ENCODE measurements around the gene ZCCHC24.

DNA sequence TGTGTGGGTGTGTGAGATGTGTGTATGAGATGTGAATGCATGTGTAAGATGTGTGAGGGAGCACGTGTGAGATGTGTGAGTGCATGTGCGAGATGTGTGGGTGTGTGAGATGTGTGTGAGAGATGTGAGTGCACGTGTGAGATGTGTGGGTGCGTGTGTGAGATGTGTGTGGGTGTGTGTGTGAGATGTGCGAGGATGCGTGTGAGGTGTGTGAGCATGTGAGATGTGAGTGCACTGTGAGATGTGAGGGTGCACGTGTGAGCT, 67.1 kb downstream of the ZCCHC24 start:
- TF ChIP-seq, protein P1, sequence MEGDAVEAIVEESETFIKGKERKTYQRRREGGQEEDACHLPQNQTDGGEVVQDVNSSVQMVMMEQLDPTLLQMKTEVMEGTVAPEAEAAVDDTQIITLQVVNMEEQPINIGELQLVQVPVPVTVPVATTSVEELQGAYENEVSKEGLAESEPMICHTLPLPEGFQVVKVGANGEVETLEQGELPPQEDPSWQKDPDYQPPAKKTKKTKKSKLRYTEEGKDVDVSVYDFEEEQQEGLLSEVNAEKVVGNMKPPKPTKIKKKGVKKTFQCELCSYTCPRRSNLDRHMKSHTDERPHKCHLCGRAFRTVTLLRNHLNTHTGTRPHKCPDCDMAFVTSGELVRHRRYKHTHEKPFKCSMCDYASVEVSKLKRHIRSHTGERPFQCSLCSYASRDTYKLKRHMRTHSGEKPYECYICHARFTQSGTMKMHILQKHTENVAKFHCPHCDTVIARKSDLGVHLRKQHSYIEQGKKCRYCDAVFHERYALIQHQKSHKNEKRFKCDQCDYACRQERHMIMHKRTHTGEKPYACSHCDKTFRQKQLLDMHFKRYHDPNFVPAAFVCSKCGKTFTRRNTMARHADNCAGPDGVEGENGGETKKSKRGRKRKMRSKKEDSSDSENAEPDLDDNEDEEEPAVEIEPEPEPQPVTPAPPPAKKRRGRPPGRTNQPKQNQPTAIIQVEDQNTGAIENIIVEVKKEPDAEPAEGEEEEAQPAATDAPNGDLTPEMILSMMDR (IDR thresholded peaks at IDR 0.05) = no peak
- no peak for TF ChIP-seq EZH2 (IDR thresholded peaks at IDR 0.05)
